ENCODE measurements around the gene PMEPA1. TPM values are rescaled to one million over a fixed set of nuclear protein-coding genes. Genes with fewer than 3 reads are reported as not detected.

PMEPA1 gene
- total and polyA plus RNA-seq, 2 experiments from 2014 or later, result 7.3 to 15.4 TPM

- TF ChIP-seq EZH2phosphoT487 (IDR thresholded peaks at IDR 0.05; ENCODE audit: unreplicated experiment), result no peak
- Mint-ChIP-seq H3K4me1 (no peaks in the 10 kb centered on the region), H3K27ac (no peak overlapping the region), H3K27me3 (ENCODE audit: insufficient read depth, low read depth, poor library complexity) (no peaks in the 10 kb centered on the region), H3K9me3 (no peaks in the 10 kb centered on the region; the same call in 2 of the 3 replicates), H3K4me3 (no peak overlapping the region), H3K36me3 (ENCODE audit: low read depth) (no peaks in the 10 kb centered on the region)
- no peak for ATAC-seq
- Histone ChIP-seq H3K9me2 (ENCODE audit: insufficient read depth) (no peaks in the 10 kb centered on the region), H4K20me1 (replicated peaks; ENCODE audit: insufficient read depth) (no peaks in the 10 kb centered on the region), H3F3A (replicated peaks; ENCODE audit: low read depth) (no peaks in the 10 kb centered on the region), H2AFZ (no peak overlapping the region), H3K4me2 (no peak overlapping the region), H3K36me3 (ENCODE audit: insufficient read depth) (no peaks in the 10 kb centered on the region), H3K27ac (ENCODE audit: low read depth) (no peak overlapping the region), H3K79me2 (replicated peaks; ENCODE audit: insufficient read depth) (no peaks in the 10 kb centered on the region), H3K4me1 (ENCODE audit: insufficient read depth) (no peaks in the 10 kb centered on the region), H3K27me3 (ENCODE audit: insufficient read depth) (no peaks in the 10 kb centered on the region), H3K4me3 (no peak overlapping the region)
- no peak for DNase-seq (ENCODE audit: low spot score)
These were observed 18.9 kb upstream of the PMEPA1 start for GRCh38 chr20:57728762-57729161.

GRCh38 chr20:57727863-57728262, 18.0 kb upstream of the PMEPA1 start:
- Histone ChIP-seq H3K79me2 (replicated peaks; ENCODE audit: insufficient read depth) (no peaks in the 10 kb centered on the region), H4K20me1 (replicated peaks; ENCODE audit: insufficient read depth) (no peaks in the 10 kb centered on the region), H3K9me2 (ENCODE audit: insufficient read depth) (no peaks in the 10 kb centered on the region), H2AFZ (no peak overlapping the region), H3K27ac (ENCODE audit: low read depth) (no peak overlapping the region), H3F3A (replicated peaks; ENCODE audit: low read depth) (no peaks in the 10 kb centered on the region), H3K27me3 (ENCODE audit: insufficient read depth) (no peaks in the 10 kb centered on the region), H3K4me2 (no peak overlapping the region), H3K36me3 (ENCODE audit: insufficient read depth) (no peaks in the 10 kb centered on the region), H3K4me1 (ENCODE audit: insufficient read depth) (no peaks in the 10 kb centered on the region), H3K4me3 (no peak overlapping the region)
- H3K27ac Mint-ChIP-seq, result no peak overlapping the region
- DNase-seq (ENCODE audit: low spot score), result no peak
- peaks cover 4% of the 10 kb centered on the region for H3K4me1 Mint-ChIP-seq
- ATAC-seq, result no peak
- H3K4me3 Mint-ChIP-seq, result no peak overlapping the region
- no peaks in the 10 kb centered on the region; the same call in 2 of the 3 replicates for H3K9me3 Mint-ChIP-seq
- no peaks in the 10 kb centered on the region for H3K27me3 Mint-ChIP-seq (ENCODE audit: insufficient read depth, low read depth, poor library complexity)
- no peaks in the 10 kb centered on the region for H3K36me3 Mint-ChIP-seq (ENCODE audit: low read depth)
- no peak for TF ChIP-seq ZNF462 (CRISPR knock-in tag; IDR thresholded peaks at IDR 0.05)
- TF ChIP-seq ZNF331 (CRISPR knock-in tag; IDR thresholded peaks at IDR 0.05; ENCODE audit: low read depth), result no peak
- no peak for TF ChIP-seq REST (IDR thresholded peaks at IDR 0.05; ENCODE audit: unreplicated experiment)
- TF ChIP-seq CTCF (conservative IDR thresholded peaks at IDR 0.05; ENCODE audit: low read depth in 2 of 2), result no peak
- TF ChIP-seq ZNF114 (CRISPR knock-in tag; IDR thresholded peaks at IDR 0.05), result no peak
- no peak for TF ChIP-seq EZH2 (IDR thresholded peaks at IDR 0.05; ENCODE audit: low read depth, unreplicated experiment)
- TF ChIP-seq CREB1 (CRISPR knock-in tag; IDR thresholded peaks at IDR 0.05; ENCODE audit: low read depth), result no peak
- no peak for TF ChIP-seq STAT1 (IDR thresholded peaks at IDR 0.05; ENCODE audit: unreplicated experiment)
- TF ChIP-seq ETS1 (IDR thresholded peaks at IDR 0.05), result no peak

All from GM23338 (cell line).